ENCODE data around the gene SLC25A24.

Gene SLC25A24

GRCh38 chr1:108089477-108089876 lies 110.7 kb downstream of the SLC25A24 start:
- DNase-seq: no peak

GRCh38 chr1:108085628-108086027 lies 114.5 kb downstream of the SLC25A24 start:
- DNase-seq: no peak

- no peak for DNase-seq
These were observed 115.2 kb downstream of the SLC25A24 start for GRCh38 chr1:108084866-108085477.
